Stimulated activated CD4-positive, alpha-beta T cell treated with anti-CD3 and anti-CD28 coated beads, TNF-alpha, amount 100 ng/mL, for 24 hours (primary cell): Measurements from ENCODE around the gene CALB2.
"Not testable (repeated sequence)": the region's sequence is repeated elsewhere in the genome, so short reads cannot be mapped to it uniquely, and the experiment has no call there.

ENCODE experiments used
- DNase-seq, 3 experiments: peaks; one replicate each; pipeline ENCODE4 v3.0.0-alpha.2; 2020; ENCODE audit warnings: low read depth in 3 of 3

Gene CALB2

DNA sequence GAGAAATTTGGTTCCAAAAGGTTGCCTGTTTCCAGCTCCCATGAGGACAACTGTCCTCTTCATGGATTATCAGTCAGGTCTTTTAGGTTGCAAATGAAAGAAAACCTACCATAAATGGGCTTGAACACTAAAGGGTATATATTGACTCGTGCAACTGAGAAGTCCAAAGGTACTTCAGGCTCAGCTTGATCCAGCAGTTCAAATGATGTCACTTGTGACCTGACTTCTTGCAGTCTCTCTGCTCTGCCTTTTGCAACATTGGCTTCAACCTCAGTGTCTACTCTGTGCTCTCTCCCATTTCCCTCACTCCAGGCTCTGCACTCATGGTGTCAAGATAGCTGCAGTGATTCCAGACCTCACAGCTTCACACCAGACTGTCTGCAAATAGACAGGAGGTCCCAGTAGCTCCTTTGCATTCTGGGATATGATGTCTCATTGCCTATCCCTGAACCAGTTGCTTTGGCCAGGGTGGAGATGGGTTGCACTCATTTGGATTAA is 5.5 kb upstream of the CALB2 start:
- no peak for DNase-seq

DNA sequence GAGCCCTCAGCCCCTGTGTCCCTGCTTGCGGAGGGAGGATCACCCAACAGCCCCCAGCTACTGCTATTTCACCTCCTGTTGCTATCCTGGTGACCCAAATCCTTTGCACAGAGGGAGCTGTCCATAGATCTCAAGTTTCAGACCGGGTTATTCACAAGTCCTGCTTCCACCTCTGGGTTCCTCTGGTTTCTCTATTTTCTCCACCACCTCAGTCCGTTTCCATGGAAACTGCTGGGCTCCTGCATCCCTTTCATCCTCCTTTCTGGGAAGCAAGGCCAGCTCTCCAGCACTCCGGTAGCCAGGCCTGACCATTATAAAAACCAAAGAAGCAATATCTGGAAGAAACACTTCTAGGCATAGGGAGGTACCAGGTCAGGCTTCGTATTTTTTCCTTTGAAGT is 4.8 kb upstream of the CALB2 start:
- no peak for DNase-seq

DNA sequence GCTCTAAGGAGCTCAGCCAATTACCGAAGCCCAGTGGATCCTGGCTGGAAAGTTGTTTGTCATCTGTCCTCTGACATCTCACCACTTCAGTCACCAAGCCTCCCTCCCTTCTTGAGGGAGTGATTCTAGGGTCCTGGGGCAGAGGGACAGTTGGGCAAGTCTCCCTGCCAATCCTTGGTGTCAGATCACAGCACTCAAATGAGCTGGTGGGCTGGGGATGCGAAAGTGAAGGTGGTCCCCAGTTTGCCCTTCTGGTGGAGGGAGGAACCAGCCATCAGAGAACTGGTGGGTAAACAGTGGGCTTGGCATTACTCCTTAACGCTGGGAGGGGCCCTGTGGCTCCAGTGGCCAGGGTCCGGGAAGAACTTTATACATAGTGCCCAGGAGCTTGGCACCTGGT is 4.4 kb upstream of the CALB2 start:
- DNase-seq, result no peak

DNA sequence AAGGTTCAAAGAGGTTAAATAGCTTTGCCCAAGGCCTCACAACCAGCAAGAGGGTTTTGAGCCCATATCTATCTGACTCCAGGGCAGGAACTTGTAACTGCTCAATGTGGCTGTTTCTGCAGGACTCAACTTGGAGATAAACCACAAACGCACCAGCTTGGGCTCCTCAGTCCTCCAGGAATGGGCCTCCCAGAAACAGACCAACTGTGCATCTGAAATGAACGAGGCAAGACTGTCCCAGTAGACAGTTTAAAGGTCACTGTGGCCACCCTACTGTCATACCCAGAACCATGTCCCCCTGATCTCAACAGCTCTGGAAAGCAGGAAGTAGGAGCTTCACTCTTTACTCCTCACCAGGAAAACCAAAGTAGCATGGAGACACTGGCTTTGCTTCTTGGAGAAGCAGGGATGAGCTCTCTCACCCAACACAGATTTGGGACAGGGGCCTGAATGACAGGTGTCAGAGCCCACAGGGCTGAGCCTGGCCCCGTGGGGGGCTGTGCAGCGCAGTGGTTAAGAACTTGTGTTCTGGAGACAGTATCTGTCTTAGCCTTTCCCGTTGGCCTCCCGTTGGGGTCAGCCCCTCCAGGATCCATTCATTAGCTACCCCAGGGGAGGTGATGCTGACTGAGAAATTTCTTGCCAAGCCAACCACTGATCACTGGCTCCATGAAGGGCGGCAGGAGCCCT is 2.3 kb upstream of the CALB2 start:
- no peak for DNase-seq

DNA sequence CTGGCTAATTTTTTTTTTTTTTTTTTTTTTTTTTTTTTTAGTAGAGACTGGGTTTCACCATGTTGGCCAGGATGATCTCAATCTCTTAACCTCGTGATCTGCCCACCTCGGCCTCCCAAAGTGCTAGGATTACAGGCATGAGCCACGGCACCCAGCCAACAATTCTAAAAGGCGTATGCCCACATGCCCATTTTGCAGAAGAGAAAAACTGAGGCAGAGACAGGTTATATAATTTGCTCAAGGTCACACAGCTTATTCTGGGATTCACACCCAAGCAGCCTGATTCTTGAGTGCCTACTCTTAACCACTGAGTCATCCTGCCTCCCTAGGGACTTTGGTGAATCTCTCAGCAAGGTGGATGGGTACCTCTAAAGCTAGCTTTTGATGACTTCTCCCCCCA is 1.6 kb upstream of the CALB2 start:
- not testable (repeated sequence) for DNase-seq

DNA sequence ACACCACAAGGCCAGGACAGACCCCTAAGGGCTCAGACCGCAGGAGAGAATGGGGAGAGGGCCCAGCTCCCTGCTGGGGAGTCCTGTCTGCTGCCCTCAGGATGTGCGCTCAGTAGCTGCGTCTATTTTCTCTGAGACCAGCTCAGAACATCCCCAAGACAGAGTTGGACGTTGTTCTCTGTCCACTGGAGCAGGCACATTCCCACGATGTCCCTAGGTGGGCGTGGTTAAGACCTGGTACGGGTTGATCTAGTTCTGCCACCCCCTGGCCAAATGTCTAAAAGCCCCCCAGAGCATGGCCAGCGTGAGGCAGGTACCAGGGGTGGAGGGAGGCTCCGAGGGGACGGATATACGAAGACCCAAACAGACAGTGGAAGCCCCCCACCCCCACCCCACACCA is 842 bp upstream of the CALB2 start:
- DNase-seq, result no peak

DNA sequence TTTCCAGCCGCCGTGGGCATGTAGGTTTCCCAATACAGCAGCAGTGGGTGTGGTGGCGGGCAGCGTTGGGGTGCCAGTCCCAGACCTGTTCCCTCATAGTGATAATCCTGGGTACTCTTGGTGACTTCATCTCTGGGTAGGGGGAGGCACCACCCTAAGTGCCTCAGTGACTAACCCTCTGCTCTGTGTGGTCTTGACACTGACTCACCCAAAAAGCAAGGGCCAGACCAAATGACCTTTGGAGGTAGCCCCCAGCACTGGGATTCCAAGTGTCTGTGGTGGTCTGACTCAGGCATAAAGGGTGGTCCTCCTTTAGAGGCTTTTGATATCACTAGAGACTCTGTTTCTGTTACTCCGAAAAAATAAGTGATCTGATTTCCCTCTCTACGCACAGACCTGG is 908 bp downstream of the CALB2 start:
- DNase-seq, result no peak

DNA sequence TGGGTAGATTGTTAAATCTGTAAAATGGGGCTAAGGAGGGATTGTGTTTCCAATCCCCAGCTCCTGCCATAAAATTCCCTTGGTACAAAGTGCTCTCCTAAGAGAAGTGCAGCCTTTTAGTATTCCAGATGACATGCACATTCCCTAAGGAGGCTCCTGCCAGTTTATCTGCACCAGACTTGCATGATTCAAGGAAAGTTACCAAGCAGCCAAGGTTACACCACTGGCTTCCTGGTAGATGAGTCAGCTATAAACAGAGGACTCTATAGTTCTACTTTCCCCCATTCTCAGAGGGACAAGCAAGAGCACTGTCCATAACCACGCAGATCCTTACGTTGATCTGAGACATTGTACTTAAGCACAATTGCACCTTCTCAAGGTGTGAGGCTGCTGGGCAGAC is 1.9 kb downstream of the CALB2 start:
- DNase-seq, result no peak

DNA sequence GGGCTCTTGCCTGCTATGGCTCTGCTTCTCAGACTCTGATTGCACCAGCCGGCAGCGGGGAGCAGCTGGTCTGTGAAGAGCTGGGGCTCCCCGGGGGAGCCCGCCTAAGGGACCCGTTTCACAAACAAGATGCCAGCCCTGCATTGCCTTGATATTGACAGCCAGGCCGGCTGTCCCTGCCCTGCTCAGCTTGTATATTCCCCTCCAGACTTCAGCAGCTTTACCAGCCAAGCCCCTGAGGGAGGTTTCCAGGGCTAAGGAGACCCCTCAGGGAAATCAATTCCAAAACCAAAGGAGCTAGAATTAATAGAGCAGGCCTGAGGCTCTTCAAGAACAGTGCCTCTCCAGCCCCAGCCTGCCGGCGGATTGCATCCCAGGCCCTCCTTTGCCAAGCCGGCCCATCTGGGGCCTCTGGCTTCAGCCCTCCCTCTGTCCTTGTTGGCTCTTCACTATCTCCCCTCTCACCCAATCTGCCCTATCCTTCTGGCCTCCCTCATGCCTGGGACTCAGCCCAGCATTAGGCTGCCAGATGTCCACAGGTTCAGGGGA is 5.7 kb downstream of the CALB2 start:
- no peak for DNase-seq

DNA sequence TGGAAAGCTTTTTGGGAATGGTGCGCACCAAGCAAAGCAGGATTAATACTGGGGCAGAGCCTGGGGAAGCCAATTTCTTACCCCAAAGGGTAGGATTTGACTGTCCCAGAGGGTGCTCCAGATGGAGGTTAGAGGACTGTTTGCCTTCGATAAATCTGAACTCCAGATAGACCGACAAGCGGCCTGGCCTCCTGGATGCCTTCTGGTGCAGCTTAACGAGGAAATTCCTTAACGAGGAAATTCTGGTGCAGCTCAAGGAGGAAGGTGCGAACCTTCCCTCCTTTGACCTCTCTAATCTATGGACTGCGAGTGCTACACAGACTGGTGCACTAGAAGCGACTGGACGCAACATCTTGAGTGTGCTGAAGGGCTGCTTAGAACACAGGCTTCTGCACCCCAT is 6.5 kb downstream of the CALB2 start:
- DNase-seq, result no peak

DNA sequence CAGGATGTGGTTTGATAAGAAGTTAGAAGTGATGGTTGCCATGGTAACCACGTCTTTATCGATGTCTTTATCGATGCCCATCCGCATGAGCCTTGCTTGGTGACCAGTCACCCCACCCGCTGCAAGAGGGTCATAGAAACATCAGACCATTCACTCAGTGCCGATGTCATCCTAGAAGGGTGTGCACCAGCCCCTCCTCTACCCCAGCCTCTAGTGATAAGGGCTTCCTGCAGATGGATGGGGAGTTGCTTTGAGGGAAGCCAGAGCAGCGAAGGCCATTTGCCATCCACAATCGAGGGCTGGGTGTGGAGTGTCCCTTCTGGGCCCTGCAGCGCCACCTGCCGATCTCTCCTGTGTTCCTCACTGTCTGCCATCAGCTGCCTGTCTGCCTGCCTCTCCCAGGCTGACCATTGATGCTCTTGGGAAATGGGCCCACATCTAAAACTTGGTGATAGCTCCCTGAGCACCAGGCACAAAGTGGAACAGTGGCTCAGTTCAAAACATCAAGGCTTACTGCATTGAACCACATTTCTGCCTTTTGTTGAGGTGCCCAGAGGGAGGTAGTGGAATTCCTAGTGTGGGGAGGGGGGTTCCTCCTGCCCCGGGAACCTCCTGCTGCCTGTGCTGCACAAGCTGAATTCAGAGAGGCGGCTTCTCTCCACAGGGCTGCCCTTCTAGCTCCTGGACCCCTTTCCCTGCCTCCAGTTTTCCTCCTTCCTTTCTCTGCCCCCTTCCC is 8.9 kb downstream of the CALB2 start:
- peak in 1 of 3 experiments; percentile 39 for DNase-seq

DNA sequence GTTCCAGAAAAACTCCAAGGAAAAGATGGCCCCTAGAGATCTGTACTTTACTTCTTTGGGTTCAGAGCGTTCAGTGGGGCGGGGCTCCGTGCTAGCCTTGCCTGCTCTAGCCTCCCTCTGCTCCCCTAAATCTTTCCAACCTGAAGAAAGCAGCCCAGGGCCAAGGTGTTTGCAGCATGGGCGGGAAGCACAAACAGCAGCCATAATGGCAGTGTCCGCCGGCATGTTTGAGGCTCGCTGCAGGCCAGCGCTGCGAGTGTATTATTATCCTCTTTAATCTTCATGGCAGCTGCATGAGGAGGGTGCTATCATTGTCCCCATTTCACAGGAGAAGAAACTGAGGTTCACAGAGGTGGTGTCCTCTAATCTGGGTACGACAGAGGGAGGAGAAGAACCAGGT is 10.4 kb downstream of the CALB2 start:
- DNase-seq, result no peak

DNA sequence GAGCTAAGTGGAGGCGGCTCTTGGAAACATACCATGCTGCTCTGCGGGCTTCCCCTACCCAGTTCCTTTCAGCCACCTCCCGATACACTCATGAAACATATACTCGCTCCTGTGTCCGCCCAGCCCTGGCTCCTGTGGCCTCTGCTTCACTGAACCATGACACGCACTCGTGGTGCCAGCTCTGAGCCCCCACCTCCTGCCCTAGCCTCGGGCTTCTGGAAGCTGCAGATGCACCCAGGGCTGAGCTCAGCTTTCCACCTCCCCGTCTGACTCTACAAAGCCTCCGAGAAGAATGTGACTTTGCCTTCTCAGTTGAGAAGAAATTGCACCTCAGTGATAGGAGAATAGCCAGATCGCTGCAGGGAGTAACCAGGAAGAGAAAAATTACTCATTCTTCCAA is 11.0 kb downstream of the CALB2 start:
- DNase-seq, result no peak

DNA sequence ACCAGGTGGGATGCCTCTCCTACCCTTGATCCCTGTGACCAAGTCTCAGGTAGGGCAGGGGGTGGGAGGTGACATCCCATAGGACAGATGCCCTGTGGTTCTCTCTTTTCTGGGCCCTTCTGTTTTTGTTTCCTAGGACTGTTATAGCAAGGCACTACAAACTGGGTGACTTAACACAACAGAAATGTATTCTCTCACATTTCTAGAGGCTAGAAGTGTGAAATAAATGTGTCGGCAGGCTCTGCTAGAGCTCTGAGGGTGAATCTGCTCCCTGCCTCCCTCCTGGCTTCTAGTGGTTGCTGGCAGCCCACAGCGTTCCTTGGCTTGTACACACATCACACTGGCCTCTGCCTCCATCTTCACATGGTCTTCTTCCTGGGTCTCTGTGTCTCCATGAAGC is 12.7 kb downstream of the CALB2 start:
- DNase-seq, result no peak

DNA sequence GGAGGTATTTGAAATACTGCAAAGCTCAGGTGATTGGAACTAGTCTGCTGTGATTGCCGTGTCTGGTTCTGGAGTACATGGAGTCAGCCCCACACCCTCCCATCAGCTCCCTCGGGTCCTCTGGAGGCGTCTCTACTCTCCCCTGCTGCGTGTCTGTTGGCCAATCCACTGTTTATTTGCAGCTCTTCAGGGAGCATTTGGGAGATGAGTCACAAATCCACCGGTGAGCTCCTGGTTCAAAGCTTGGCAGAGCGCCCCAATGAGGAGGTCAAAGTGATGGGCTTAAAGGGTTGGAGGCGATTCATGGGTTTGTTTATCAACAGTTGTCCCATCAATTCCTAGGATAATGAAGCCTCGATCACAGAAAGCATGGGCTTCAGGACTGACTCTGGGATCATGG is 14.6 kb downstream of the CALB2 start:
- no peak for DNase-seq

DNA sequence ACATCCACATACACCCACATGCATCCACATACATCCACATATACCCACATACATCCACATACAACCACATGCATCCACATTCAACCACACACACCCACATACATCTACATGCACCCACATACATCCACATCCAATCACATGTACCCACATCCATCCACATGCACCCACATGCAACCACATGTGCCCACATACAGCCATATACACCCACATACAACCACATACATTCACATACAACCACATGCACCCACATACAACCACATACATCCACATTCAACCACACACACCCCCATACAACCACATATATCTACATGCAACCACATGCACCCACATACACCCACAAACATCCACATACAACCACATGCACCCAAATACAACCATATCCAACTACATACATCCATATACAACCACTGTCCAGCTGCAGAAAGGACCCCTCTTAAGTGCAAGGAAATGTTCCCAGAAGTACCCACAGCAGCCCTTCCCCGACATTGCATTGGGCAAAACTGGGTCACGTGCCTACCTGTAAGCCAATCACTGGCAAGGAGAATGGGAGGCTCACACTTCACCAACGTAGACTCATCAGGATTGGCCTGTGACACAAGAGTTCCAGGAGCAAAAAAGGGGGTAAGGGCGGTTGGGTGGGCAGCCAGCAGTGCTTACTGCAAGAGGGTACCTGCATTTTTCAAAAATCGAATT is 18.1 kb downstream of the CALB2 start:
- DNase-seq, result no peak

DNA sequence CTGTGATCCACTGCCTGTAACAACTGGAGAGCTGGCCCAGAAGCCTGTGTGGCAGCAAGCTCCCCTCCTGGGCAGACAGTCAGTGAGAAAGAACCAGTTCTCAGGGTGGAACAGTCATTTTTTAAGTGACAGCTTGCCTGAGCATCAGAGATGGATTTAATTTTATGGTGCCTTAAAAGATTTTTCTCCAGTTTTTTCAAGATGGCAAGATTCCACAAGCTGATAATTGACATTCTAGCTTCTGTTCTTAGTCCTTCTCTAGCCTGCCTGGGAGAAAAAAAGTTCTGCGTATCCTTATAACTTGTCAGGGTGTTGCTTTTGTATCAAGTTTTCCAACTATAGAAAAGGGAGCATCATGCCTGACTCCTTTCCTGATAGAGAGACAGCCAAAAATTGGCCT is 21.2 kb downstream of the CALB2 start:
- no peak for DNase-seq

DNA sequence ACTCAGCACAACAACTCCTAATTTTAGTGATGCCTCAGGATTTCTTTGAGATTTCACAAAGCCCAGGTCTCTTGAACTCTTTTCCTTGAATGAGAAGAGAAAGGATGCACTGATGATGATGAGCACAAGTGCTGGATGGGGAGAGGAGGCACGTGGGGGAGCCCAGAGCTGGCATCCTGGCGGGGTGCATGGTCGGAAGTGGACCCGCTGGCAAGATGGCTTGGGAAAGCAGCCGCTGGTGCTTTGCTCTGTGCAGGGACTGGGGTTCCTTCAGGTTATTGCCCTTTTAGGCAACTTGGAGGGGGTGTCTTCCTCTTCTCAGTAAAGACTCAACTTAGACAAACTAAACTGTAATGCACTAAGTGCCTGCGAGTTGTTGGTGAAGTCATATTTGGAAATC is 22.3 kb downstream of the CALB2 start:
- DNase-seq, result no peak

DNA sequence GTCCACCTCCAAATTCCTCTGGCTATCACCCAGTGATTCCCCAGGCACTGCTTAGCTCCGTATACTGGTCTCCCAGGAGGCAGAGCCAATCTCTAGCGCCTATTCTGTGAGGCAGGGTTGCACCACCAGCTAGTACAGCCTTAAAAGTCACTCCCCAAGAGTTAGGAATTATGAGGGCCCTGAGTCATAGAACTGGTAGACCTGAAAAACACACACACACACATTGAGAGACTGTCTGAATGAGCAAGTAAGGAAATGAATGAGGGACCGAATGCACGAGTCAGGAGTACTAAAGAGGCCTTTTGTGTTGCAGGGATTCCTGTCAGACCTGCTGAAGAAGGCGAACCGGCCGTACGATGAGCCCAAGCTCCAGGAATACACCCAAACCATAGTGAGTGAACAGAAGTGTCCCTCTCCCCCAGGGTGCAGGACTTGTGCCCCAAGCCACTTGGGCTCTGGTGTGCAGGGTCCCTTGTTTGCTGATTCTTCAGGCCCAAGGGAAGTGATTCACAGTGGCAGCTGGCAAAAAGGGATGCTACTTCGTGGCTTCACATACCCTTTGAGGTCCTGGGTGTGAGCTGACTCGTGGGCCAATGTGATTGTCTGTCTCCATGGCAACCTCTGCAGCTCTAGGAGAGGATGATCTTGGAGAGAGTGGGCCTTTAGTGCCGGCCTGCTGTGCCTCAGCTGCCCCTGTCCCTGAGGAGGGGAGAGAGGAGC is 24.7 kb downstream of the CALB2 start:
- no peak for DNase-seq

DNA sequence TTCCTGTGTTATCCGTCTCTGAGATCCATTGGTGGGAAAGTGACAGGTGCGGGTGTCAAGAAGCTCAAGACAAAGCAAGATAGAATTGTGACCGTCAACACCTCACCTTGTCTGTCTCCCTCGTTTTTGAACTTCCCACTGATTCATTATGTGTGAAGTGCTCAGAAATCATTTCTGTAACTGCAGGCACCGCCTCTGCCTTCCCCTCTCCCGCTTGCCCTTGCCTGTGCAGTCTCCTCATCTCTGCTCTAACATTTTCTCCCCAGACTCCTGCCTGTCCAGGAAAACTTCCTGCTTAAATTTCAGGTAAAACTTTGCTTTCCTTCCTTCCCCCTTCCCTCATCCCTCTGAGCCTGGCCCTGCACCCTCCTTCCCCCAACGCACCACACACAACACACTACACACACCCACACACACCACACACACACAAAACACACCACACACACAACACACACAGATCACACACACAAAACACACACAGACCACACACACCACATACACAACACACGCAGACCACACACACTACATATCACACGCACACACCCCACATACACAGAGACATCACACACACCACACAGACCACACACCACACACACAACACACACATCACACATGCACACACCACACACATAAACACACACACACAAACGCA is 25.7 kb downstream of the CALB2 start:
- no peak for DNase-seq
